NB4 (cell line): ENCODE data around the gene SCAPER.

Source experiments
- CTCF ChIP-seq: IDR thresholded peaks from one replicate; pipeline ENCODE4 v1.5.1; 2012; ENCODE audit warnings: low read depth, low read length
- MAX ChIP-seq: IDR thresholded peaks from 2 replicates; pipeline ENCODE4 v1.6.1; 2011; ENCODE audit warnings: low read depth, low read length
- POLR2A ChIP-seq: IDR thresholded peaks from 2 replicates; pipeline ENCODE4 v1.6.1; 2011; ENCODE audit warnings: mild to moderate bottlenecking; ENCODE audit not compliant: insufficient read length; ENCODE audit errors: extremely low read depth

- no peak for TF ChIP-seq CTCF
- no peak for TF ChIP-seq POLR2A
- no peak for TF ChIP-seq MAX
Measured at GRCh38 chr15:76386178-76386577, 519.0 kb downstream of the SCAPER start.
